Measurements from ENCODE around the gene HERC2.
"Not testable (repeated sequence)": the region's sequence is repeated elsewhere in the genome, so short reads cannot be mapped to it uniquely, and the experiment has no call there.

- TF ChIP-seq CTCF, POLR2A, EP300 (IDR thresholded peaks at IDR 0.05): not testable (repeated sequence)
These were observed 124.3 kb downstream of the HERC2 start for GRCh38 chr15:28197694-28198093.

All from ovary (tissue), 3 donors.